NT2/D1 (cell line): Measurements from ENCODE around the gene CNN1.
A peak's percentile ranks its signal among the peaks of the same experiment; 100 is the strongest.
"Not testable (repeated sequence)": the region's sequence is repeated elsewhere in the genome, so short reads cannot be mapped to it uniquely, and the experiment has no call there.

Source experiments
- DNase-seq: peaks from one replicate; pipeline ENCODE4 v3.0.0-alpha.2; 2011; ENCODE audit warnings: low read depth, low spot score
- H3K27me3 ChIP-seq: 2 replicates; pipeline ENCODE4 v1.6.0; 2011; ENCODE audit warnings: mild to moderate bottlenecking; ENCODE audit not compliant: insufficient read length, insufficient read depth
- H3K36me3 ChIP-seq: 2 replicates; pipeline ENCODE4 v1.6.1; 2011; ENCODE audit warnings: mild to moderate bottlenecking, low read length, mixed read lengths; ENCODE audit not compliant: insufficient read depth, insufficient read length
- H3K4me1 ChIP-seq: 2 replicates; pipeline ENCODE4 v1.5.1; 2011; ENCODE audit not compliant: insufficient read depth, insufficient read length
- H3K4me3 ChIP-seq: 2 replicates; pipeline ENCODE4 v1.5.1; 2011; ENCODE audit warnings: low read depth; ENCODE audit not compliant: insufficient read length
- H3K9ac ChIP-seq: 2 replicates; pipeline ENCODE4 v1.6.0; 2011; ENCODE audit warnings: low read depth; ENCODE audit not compliant: insufficient read length
- H3K9me3 ChIP-seq: 2 replicates; pipeline ENCODE4 v1.5.1; 2011; ENCODE audit warnings: mild to moderate bottlenecking, low read length; ENCODE audit not compliant: insufficient read depth
- SUZ12 ChIP-seq: IDR thresholded peaks from 2 replicates; pipeline ENCODE4 v1.6.1; 2011; ENCODE audit not compliant: insufficient read length, insufficient read depth; ENCODE audit errors: extremely low read depth
- YY1 ChIP-seq: IDR thresholded peaks from 2 replicates; pipeline ENCODE4 v1.6.1; 2011; ENCODE audit not compliant: insufficient read length, insufficient read depth
- ZNF274 ChIP-seq: IDR thresholded peaks from 2 replicates; pipeline ENCODE4 v1.6.1; 2011; ENCODE audit warnings: mild to moderate bottlenecking, low read depth, low read length

CNN1 gene

GRCh38 chr19:11587302-11587974 is 48.8 kb downstream of the CNN1 start:
- TF ChIP-seq SUZ12 (no peak), YY1 (no peak), ZNF274 (no peak)
- Histone ChIP-seq H3K9me3 (no peaks in the 10 kb centered on the region), H3K36me3 (no peaks in the 10 kb centered on the region), H3K4me3 (no peak overlapping the region), H3K27me3 (no peaks in the 10 kb centered on the region), H3K4me1 (no peaks in the 10 kb centered on the region), H3K9ac (peak overlapping the region; percentile 34)
- peak; percentile 47 for DNase-seq

GRCh38 chr19:11587975-11588631 is 49.5 kb downstream of the CNN1 start:
- TF ChIP-seq ZNF274 (no peak), YY1 (no peak)
- Histone ChIP-seq H3K9ac (peak overlapping the region; percentile 34), H3K4me1 (no peaks in the 10 kb centered on the region), H3K9me3 (no peaks in the 10 kb centered on the region), H3K27me3 (no peaks in the 10 kb centered on the region), H3K36me3 (no peaks in the 10 kb centered on the region), H3K4me3 (no peak overlapping the region)
- DNase-seq: no peak

- peaks cover 3% of the 10 kb centered on the region for H3K4me1 ChIP-seq
- H3K36me3 ChIP-seq: peaks cover 8% of the 10 kb centered on the region
- no peaks in the 10 kb centered on the region for H3K9me3 ChIP-seq
- H3K9ac ChIP-seq: no peak overlapping the region
- H3K27me3 ChIP-seq: no peaks in the 10 kb centered on the region
- DNase-seq: no peak
- H3K4me3 ChIP-seq: no peak overlapping the region
- TF ChIP-seq YY1: no peak
- TF ChIP-seq ZNF274: no peak
- no peak for TF ChIP-seq SUZ12
Observed at GRCh38 chr19:11594084-11594483, 55.4 kb downstream of the CNN1 start.

- no peak for DNase-seq
- peaks cover 3% of the 10 kb centered on the region for H3K4me1 ChIP-seq
- peaks cover 24% of the 10 kb centered on the region for H3K36me3 ChIP-seq
- no peaks in the 10 kb centered on the region for H3K27me3 ChIP-seq
- TF ChIP-seq YY1 (no peak), SUZ12 (no peak), ZNF274 (no peak)
- no peaks in the 10 kb centered on the region for H3K9me3 ChIP-seq
- H3K4me3 ChIP-seq: no peak overlapping the region
- peak overlapping the region; percentile 36 for H3K9ac ChIP-seq
Observed at GRCh38 chr19:11596156-11596555, 57.5 kb downstream of the CNN1 start.

GRCh38 chr19:11597202-11598102 is 58.8 kb downstream of the CNN1 start, which contains the start of gene ZNF627:
ZNF627 (plus strand) TSS chr19:11597483; CDS start chr19:11597628, 145 bp downstream.
- Histone ChIP-seq H3K27me3 (no peaks in the 10 kb centered on the region), H3K4me1 (peaks cover 3% of the 10 kb centered on the region), H3K36me3 (peaks cover 33% of the 10 kb centered on the region), H3K9me3 (peaks cover 5% of the 10 kb centered on the region; the same call in 1 of the 2 replicates), H3K4me3 (peak within 1 kb of the TSS; percentile 98), H3K9ac (peak within 1 kb of the TSS; percentile 98)
- no peak for TF ChIP-seq SUZ12
- no peak for TF ChIP-seq ZNF274
- peak; percentile 98 for DNase-seq

- Histone ChIP-seq H3K36me3 (peaks cover 38% of the 10 kb centered on the region), H3K4me1 (peaks cover 3% of the 10 kb centered on the region), H3K4me3 (peak overlapping the region; percentile 98), H3K27me3 (no peaks in the 10 kb centered on the region), H3K9me3 (peaks cover 12% of the 10 kb centered on the region; the same call in 1 of the 2 replicates), H3K9ac (peak overlapping the region; percentile 98)
- TF ChIP-seq YY1 (no peak), SUZ12 (no peak), ZNF274 (no peak)
- no peak for DNase-seq
Observed at GRCh38 chr19:11598103-11598483, 59.4 kb downstream of the CNN1 start.

DNA sequence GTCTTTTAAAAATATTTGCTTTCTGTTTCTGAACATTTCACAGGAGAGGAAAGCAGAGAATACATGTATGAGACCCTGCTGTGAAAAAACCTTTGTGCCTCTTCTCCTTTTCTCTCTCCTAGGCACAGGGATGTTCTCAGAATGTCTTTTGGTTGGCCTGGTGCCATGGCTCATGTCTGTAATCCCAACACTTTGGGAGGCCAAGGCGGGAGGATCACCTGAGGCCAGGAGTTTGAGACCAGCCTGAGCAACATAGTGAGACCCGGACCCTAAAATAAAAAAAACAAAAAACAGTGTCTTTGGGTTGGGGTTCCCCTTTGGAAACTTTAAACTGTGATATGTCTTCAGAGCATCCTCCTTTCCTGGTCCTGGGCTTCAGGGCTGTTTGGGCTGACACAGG is 60.1 kb downstream of the CNN1 start:
- H3K27me3 ChIP-seq: no peaks in the 10 kb centered on the region
- peaks cover 45% of the 10 kb centered on the region for H3K36me3 ChIP-seq
- H3K9ac ChIP-seq: peak overlapping the region; percentile 34
- no peak for DNase-seq
- peaks cover 3% of the 10 kb centered on the region for H3K4me1 ChIP-seq
- H3K9me3 ChIP-seq: peaks cover 17% of the 10 kb centered on the region
- no peak overlapping the region for H3K4me3 ChIP-seq
- TF ChIP-seq YY1 (no peak), SUZ12 (no peak), ZNF274 (no peak)

- H3K4me1 ChIP-seq, H3K4me3 ChIP-seq, DNase-seq, H3K9ac ChIP-seq, H3K27me3 ChIP-seq: not testable (repeated sequence)
- peaks cover 54% of the 10 kb centered on the region for H3K36me3 ChIP-seq
- H3K9me3 ChIP-seq: peaks cover 27% of the 10 kb centered on the region
Observed at GRCh38 chr19:11599704-11600103, 61.1 kb downstream of the CNN1 start.
